RKO (cell line): ENCODE data around the gene ANKRD40CL.
"Not testable (repeated sequence)": the region's sequence is repeated elsewhere in the genome, so short reads cannot be mapped to it uniquely, and the experiment has no call there.

Experiments
- DNase-seq: peaks from one replicate; pipeline ENCODE4 v3.0.0-alpha.2; 2016; ENCODE audit warnings: low spot score

The ANKRD40CL gene

DNA sequence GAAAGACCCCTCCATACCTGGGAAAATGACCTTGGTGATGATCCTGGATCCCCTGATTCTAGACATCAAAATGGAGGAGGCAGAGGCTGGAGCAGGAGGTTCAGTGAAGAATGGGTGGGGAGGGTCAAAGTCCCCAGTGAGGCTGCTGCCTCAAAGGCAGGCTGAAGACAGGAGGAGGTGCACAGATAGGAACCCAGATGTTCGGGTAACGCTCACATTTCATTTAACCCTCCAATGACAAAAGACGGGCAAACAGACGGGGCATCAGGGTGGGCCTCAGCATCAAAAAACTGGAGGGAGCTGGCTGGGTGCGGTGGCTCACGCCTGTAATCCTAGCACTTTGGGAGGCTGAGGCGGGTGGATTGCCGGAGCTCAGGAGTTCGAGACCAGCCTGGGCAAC, at the start of gene ANKRD40CL:
Gene ANKRD40CL (minus strand): TSS at position 73 of the 400 bp plus-strand sequence. CDS start 605 bp downstream, outside the sequence.
- DNase-seq: no peak

DNA sequence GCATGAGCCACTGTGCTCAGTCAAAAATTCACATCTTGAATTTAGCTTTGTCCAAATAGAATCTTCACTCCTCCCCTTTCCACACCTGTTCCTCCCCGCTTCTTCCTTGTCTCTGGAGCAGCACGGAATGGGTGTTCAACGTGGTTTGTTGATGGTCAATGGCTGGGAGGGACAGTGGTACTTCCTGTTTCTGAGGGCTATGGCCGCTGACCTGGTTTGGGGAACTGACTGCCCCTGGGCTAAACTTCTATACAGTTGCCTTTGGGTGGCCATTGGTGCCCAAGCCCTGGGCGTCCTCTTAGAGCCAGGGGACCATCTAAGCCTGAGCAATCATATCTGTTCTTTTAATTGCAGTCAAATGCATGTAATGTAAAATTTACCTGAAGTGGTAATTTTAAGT, 49.0 kb upstream of the ANKRD40CL start:
- DNase-seq: no peak

DNA sequence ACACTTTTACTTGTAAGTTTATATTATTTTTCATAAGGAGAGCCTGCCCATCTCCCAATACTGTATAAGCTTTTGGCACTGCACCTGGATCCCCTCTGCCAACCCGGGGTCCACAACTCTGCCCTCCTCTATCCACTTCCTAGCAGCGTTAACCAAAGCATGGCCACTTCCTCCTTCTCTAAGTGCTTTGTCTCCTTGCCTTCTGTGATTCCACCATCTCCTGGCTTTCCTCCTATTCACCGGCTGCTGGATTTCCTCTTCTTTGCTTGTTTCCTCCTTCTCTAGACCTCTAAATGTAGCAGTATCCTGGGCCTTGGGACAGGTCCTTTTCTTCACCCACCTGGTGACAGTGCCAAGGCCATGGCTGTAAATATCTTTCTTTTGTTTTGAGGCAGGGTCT, 48.1 kb upstream of the ANKRD40CL start:
- no peak for DNase-seq

DNA sequence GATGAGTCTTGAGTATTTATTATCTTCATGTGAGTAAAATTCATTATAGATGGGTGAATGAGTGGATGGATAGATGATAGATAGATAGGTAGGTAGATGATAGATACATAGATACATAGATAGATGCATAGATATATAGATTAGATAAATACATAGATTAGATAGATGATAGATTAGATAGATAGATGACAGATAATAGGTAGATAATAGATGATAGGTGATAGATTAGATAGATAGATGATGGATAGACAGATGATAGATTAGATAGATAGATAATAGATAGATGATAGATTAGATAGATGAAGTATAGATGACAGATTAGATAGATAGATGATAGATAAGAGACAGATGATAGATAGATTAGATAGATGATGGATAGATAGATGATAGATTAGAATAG, 46.3 kb upstream of the ANKRD40CL start:
- no peak for DNase-seq

GRCh38 chr17:50808888-50809287, 41.6 kb upstream of the ANKRD40CL start:
- no peak for DNase-seq

DNA sequence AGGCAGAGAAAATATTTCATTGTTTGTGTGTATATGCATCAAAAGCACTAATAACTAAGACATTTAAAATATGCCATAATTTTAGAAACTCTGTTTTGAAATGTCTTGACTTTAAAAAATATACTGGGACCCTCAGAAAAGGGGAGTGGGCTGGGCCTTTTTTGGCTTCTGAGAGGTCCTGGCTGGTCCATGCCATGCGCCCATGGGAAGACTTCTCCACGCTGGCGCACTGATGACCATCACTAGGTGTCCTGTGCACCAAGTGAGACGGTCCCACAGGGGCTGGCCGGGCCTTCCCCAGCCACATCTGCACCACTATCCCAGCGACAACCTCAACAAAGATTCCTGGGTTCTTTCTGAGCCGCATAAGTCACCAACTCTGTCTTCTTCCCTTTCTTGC, 41.1 kb upstream of the ANKRD40CL start:
- no peak for DNase-seq

GRCh38 chr17:50807675-50808074, 40.4 kb upstream of the ANKRD40CL start:
- no peak for DNase-seq

- no peak for DNase-seq
Observed at GRCh38 chr17:50807009-50807408, 39.7 kb upstream of the ANKRD40CL start.

- DNase-seq: no peak
Observed at GRCh38 chr17:50806141-50806643, 38.9 kb upstream of the ANKRD40CL start.

DNA sequence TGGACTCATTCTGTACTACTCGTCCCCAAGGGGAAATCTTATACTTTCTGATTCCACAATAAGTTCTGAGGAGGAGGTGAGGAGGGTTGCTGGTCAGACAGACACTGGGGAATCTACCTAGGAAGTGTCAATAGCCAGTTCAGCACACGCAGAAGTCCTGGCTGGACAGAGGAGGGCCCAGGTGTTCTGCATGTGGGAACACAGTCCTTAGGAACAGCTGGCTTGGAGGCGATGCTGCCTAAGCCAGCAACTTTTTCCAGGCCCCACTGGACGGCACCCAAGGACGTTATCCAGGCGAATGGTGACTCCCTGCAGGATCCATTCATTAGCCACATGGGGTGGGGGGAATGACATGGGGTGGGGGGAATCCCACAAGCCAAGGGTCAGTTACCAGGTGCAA, 38.2 kb upstream of the ANKRD40CL start:
- no peak for DNase-seq

DNA sequence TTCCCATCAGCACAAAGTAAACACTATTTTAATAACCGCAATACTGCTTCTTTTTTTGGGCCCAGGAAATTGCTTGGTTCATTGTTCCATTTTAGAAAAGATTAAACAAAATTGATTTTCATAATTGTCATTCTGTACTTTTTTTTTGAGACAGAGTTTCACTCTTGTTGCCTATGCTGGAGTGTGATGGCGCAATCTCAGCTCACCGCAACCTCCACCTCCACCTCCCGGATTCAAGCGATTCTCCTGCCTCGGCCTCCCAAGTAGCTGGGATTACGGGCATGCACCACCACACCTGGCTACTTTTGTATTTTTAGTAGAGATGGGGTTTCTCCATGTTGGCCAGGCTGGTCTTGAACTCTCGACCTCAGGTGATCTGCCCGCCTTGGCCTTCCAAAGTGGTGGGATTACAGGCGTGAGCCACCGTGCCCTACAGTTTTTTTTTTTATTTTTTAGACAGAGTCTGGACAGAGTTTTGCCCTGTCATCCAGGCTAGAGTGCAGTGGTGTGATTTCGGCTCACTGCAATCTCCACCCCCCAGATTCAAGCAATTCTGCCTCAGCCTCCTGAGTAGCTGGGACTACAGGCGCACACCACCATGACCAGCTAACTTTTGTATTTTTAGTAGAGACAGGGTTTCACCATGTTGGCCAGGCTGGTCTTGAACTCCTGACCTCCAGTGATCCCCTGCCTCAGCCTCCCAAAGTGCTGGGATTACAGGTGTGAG, 37.6 kb upstream of the ANKRD40CL start:
- DNase-seq: not testable (repeated sequence)

GRCh38 chr17:50803676-50804075, 36.4 kb upstream of the ANKRD40CL start:
- DNase-seq: no peak

GRCh38 chr17:50802609-50803571, 35.6 kb upstream of the ANKRD40CL start:
- DNase-seq: no peak

DNA sequence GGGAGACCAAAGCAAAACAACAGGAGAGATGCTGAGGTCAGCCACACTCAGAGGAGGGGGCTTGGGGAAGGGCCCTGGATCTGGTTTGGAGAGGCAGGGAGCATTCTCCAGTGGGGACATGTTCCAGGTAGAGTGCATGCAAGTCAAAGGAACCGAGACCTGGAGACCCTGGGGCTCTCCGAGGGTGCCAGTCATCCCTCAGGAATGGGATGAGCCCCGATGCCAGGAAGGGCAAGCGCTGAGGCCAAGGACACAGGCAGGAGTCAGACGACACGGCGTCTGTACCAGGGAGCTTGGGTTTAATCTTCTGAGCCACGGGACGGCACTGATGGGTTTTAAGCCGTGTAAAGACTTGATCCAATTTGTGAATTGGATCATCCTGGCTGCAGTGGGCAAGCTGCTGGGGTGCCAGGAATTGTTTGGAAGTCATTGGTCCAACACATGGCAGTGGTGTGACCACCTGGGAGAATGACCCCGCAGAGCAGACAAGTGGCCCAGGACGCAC, 32.9 kb upstream of the ANKRD40CL start:
- DNase-seq: no peak

DNA sequence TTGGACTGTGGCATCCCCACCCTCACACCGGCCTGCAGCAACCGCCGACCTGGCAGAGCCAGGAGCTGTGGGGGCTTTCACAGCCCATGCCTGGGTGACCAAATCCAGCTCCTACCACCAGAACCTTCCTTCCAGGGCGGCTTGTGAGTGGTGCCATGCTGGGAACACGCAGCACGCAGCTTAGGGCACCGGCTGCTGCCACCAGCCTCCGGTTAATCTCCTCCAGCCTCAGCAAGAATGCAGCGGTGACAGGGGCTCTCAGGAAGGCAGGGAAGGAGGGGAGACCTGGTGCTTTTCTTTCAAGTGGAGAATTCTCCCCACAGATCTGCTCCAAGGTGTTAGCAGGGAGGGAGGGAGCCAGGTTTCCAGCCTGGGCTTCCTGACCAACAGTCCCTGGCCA, 32.3 kb upstream of the ANKRD40CL start:
- no peak for DNase-seq

DNA sequence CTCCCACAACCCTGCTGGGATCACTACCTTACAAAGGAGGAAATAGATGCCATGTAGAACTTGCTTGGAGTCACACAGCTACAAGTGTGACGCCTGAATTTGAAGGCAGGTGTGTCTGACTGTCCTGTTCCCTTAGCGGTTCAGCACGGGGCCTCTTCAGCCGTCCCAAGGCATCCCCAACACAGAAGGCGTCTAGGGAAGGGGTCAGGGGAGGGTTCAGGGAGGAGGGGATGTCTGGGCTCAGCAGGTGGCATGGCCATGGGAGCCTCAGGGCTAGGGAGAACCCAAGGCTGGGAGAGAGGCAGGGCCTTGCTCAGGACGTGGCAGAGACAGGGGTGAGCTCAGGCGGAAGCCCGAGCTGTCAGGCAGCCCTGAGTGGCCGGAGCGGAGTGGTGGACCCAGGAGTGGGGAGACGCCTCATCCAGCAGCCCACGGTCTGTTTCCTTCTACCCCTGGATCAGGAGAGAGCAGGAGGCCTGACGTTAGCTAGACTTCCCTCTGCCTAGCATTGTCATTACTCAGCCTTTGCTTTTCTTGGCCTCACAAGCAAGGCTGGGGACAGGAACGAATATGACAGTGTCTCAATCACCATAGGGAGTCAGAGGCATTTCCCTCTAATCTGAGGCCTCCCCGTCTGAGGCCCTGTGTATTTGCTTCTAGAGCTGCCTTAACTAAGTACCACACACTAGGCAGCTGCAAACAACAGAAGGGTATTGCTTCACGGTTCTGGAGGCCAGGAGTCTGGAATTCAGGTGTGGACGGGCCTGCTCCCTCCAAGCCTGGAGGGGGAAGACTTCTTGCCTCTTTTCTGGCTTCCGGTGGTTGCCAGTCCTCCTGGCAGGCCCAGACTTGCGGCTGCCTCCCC, 31.3 kb upstream of the ANKRD40CL start:
- no peak for DNase-seq

- no peak for DNase-seq
Observed at GRCh38 chr17:50797135-50797810, 30.0 kb upstream of the ANKRD40CL start.

GRCh38 chr17:50794361-50794760, 27.0 kb upstream of the ANKRD40CL start:
- DNase-seq: no peak

DNA sequence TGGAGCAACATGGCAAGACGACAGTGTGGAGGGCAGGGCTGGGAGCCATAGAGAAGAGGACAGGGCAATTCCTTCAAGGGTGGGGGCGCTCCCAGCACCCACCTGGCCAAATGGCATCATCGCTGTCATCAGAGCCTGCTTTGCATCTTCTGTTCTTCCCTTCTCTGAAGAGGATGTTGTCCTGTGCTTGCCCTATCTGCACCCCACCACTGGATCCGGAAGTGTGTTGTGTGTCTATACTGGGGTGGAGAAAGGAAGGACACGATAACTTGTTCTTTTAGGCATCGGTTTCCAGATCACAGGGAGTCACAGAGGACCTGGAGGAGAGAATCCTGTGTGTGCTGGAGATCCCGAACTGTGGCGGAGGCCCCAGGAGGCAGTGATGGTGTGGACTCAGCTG, 25.7 kb upstream of the ANKRD40CL start:
- DNase-seq: no peak

DNA sequence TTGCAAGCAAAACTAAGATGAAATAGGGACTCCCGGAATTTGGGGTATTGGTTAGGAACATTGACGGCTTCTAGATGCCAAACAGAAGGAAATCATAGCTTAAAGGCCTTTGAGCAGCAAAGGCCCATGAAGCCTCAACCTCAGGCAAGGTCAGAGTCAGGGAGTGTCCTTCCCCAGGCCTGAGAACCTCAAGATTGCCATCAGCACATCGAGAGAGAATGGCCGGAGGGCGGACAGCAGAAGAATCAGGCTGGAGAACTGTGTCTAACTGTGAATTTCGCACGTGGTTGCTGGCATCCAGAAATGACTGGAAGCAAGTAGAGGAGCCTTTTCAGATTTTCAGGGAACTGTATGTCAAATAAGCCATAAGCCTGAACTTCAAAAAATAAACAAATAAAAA, 24.8 kb upstream of the ANKRD40CL start:
- DNase-seq: no peak

DNA sequence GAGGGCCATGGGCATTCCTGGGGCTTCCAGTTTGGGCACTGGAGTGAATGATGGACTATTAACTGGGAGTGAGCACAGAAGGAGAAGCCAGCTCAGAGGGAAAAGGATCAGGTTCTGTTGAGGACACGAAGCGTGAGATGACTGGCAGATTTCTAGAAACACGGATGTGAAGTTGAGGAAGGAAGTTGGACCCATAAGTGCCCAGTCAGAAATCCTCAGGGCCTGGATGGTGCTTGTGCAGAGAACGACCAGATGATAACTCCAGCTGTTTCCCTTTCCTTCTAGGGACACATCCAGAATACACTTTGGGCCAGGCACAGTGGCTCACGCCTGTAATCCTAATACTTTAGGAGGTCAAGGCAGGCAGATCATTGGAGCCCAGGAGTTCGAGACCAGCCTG, 23.3 kb upstream of the ANKRD40CL start:
- no peak for DNase-seq
